HG03575 (cell line): ENCODE data around the gene LENEP.

Experiments used
- ATAC-seq: cut with Tn5 transposase; IDR thresholded peaks from one replicate; pipeline ENCODE4 v1.9.1; 2021; ENCODE audit not compliant: unreplicated experiment, insufficient number of reproducible peaks, low FRiP score; ENCODE audit errors: extremely low read depth

LENEP gene

DNA sequence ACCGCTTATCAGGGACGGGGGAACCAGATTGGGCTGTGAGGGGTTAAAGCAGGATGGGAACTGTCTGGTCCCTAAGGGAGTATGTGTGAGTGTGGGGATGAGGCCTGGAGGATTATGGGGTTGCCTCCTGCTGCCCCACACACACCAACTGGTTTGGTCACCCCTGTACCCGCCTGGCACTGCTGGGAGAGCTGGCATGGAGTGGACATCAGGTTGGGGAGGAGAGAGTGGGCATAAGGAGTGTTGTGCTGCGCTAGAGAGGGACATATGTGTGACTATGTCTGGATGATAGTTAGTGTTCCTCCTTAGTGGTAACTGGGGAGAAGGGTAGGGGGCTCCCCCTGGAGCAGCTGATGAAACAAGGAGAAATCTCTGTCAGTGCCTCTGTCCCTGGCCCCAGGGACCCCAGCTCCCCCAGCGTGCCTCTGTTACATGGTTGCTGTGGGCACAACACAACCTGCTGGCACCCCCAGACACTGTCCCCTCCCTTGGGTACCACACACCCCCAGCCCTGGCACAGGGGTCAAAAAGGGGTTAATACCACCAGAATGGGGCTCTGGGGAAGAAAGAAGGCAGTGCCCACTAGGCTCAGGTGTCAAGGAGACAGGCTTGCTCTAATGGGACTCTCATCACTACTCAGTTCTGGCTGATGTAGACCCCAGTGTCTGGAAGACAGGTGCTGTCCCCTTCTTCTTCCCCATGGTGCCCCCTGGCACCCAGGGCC lies 11.1 kb downstream of the LENEP start:
- no peak for ATAC-seq

DNA sequence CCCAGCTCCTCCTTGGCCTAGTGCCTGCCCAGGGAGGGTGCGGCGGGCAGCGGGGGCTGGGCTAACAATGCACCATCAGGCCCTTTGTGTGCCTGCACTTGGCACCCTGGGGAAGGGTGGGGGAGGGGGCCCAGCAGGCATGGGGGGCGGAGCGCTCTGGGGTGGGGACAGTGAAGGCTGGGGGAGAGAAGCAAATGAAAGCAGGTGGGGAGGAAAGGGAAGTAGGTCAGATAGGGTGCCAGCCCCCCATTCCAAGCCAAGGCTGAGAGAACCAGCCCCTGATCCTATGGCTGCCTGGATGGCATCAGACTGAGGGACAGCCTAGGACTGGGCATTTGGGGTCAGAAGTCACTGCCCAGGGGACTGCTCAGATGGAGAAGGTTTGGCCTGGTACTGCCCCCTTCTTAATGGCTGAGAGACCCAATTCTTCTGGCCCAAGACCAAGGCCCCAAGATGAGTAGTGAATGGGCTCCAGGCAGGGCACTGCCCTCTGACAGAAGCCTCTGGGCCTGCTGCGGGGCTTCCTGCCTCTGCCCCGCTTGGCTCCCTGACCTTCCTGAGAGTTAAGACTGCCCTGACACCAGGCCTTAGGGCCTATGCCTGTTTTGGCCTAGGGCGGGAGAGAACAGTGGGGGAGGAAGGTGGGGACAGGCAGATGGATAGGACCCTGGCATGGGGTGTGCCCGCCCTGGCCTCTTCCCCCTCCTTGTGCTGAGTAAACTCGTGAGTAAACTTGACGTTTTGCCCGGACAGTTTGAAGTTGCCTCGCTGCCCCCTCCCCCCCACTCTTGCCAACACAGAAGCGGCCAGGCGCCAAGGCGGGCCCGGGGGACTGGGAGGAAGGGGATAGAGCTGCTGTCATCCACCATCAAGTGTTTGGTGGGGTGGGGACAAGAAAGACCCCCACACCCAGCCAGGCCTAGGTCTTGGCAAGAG lies 12.0 kb downstream of the LENEP start:
- ATAC-seq, result no peak

DNA sequence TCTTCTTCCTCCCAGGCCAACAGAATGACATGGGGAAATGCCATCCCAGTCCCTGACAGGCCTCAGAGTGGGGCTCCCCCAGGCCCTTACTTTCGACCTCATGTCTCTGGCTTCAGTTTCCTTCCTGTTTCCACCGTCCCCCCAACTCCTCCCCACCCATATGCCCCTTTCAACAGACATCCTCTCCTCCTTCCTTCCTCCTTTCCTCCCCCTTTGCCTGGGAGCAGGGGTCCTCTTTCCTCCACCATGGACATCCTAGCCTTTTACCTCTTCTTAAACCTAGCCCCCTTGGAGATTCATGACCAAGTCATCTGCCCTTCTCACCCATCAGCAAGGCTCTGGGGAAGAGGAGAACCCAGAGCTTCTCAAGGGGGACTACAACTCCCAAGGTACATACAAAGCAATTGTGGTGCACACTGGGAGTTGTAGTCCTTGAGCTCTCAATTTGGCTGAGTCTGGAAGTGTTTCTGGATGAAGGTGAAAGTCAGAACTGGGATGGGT lies 13.3 kb downstream of the LENEP start:
- no peak for ATAC-seq

DNA sequence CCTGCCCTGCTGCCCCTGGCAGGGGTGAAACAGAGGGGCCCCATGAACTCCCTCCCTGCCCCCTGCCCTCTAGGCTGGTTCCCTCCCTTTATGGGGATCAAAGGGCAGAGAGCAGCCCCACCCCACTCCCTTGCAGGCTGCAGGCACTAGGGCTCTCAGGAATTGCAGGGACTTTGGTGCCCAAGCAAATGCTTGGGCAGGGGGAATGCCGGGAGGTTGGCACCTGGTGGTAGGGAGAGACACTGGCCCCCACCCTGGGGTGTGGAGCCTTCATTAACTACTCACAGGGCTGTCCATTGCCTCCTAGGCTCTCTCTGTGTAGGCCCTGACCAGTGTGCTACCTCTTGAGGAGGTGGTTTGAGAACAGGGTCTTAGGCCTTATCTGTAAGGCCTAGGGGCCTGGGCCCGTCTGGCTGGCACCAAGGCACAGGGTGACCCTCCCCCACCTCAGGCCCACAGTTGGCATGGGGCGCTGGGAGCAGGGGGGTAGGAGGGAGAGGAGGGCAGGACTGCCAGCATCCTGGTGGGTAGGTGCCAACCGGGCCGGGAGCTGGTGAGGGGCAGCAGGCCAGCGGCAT lies 14.0 kb downstream of the LENEP start:
- ATAC-seq, result no peak

DNA sequence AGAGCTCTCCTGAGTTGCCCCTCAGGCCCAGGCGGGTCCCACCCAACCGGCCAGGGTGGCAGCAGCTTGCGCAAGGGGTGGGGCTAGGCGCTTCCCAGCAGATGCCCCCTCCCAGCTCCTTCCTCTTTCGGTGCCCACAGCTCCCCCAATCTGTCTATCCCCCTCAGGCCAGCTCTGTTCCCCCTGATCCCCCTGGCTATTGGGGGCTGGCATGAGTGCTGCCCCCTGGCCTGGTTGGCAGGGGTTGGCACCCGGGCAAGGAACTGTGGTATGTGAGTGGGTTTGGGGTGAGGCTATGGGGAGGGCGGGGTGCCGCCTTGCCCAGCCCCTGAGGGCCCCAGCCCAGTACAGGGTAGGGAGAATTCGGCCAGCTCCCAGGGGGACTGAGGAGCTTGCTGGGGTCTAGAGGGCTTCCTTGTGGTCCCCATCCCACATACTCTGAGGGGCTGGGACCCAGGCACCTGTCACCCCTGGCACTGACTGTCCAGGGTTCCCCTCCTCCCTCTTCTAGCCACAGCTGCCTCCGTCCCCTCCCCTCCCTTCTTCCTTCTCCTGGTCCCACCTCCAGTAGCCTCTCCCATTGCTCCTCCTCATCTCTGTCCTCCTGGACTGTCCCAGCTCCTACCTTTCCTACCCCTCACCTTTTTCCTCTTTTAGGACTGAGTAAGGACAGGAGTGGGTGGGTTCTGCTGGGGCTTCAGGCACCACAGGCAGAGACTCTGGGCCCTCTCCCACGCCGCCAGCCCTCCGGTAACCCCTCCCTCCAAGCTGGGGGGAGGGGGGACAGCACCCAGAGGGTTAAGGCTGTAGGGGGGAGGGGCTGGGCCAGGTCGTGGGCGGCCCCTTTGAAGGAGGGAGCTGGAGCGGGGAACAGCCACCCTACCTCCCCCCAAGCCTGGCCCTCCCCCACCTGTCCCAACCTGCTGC lies 14.9 kb downstream of the LENEP start:
- no peak for ATAC-seq

DNA sequence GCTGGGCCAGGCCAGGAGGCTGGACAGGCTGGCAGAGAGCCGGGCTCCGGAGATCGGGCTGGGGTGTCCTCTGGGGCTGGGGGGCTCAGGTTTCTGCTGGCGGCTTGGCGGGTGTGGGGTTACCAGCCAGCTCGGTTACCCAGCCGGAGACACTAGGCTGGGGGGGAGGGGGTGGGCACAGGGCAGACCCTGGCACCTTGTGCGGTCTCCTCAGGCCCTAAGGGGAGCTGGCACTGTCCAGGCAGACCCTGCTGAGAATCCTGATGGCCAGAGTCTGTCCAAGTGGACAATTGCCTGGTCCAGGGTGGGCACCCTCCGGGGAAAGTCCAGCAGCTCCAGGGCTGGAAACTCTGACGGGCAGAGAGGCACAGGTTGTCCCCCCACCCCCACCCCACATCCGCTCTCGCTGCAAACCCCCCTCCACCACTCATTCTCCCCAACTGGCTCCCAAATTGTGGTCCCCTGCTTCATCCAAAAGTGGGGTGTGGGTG lies 15.9 kb downstream of the LENEP start:
- no peak for ATAC-seq

DNA sequence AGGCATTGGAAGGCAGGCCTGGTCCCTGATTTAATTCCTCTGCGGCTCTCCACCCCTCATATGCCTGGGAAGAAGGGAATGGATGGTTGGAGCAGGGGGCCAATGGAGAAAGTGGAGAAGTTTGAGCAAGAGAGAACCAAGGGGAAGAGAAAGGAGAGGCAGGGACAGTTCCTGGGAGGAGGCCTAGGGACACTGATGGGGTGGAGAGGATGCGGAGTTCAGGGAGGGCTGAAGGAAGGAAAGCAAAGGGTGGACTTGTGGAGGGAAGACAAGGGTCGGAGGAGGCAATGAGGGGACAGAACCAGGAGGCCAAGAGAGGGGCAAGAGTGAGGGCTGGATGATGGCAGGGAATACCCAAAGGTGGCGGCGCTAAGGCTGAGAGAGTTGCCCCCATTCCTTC lies 16.4 kb downstream of the LENEP start:
- no peak for ATAC-seq

DNA sequence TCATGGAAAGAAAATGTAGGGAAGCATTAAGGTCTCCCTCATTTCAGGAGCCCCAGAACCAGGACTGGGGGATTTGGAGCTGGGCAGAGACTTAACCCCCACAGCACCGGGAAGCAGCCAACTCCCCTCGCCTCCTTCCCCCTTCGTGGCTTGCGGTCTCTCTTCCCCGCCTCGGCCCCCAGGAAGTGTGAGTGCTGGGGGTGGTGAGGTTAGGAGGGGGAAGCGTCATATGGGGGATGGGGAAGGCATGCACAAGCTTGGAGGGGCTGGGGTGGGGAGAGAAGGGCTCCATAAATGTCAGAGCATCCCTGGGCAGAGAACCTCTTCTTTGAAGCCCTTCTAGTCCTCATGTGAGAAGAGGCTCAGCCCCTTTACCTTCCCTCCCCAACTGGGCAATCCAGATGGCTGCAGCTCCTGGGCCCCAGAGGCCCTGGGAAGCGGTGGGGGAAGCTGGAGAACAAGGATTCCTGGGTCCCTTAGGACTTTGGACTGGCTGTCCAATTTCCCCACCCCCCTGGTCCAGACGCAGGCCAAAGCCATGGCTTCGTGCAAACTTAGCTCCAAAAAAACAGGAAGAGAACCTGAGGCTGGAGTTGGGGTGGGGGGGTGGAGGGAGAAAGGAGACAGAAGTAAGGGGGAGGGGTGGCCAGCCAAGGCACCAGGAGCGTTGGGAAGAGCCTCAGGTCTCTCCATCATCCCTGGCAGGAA lies 17.0 kb downstream of the LENEP start:
- no peak for ATAC-seq

DNA sequence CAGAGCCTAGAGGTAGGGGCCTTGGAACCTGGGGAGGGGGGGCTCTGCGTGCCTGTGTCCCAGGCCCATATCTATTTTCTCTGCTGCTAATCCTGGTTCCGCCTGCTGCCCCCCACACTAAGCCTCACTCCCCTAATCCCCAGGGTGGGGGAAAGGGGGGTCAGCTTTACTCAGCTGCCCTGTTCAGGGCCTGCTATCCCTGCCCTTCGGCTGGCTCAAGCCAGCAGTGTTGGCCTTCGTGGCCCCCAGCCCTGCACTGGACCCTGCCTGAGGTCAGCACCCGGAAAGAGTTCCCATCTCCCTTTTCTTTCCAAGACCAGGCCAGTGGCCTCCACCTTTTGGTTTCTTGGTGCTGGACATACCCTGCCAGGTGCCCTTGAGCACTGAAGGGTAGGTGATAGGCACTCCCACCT lies 17.6 kb downstream of the LENEP start:
- ATAC-seq, result no peak

DNA sequence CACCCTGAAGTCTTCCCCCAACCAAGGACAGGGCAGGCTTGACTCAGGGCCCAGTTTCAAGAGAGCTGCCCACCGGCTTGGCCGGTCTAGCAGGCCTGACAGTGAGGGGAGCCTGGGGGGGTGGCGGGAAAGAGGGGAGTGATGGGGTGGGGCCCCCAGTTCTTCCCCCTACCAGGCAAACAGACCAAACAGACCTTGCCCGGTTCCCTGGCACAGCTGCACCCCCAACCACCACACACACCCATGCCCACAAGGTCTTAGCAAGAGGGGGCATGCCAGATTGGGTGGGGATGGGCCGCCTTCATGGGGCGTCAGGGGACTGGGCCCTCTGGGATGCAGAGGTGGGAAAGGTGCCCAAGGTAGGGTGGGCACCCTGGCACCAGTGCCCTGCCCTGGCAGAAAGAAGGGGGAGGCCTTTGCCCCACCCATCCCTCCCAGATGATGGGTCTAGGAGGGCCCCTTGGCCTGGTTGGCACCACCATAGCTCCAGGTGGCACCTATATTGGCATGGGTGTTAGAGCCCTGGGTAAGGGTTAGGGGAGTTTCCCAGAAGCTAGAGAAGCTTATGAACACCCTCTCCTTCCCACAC lies 18.1 kb downstream of the LENEP start:
- no peak for ATAC-seq

DNA sequence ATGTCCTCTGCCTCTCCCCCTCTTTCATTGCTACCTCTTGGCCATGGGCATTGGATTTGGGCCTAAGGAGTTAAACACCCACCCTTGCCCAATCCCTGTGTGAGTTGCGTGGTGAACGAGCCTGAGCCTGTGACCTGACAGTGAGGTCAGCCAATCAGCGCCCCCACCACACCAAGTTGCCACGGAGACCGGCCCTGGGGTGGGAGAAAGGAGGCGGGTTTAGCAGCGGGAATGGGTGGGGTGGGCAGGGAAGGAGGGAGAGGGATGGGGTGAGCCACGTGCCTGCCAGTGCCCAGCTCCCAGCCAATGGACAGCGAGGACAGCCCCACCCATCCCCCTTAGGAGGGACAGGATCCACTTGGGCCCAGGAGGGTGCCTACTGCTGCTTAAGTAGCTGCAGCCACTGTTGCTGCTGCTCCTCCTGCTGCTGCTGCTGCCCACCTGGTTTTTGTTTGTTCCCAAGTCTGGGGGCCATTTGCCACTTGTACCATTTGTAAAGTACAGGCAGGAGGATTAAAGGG lies 18.7 kb downstream of the LENEP start:
- ATAC-seq, result no peak

DNA sequence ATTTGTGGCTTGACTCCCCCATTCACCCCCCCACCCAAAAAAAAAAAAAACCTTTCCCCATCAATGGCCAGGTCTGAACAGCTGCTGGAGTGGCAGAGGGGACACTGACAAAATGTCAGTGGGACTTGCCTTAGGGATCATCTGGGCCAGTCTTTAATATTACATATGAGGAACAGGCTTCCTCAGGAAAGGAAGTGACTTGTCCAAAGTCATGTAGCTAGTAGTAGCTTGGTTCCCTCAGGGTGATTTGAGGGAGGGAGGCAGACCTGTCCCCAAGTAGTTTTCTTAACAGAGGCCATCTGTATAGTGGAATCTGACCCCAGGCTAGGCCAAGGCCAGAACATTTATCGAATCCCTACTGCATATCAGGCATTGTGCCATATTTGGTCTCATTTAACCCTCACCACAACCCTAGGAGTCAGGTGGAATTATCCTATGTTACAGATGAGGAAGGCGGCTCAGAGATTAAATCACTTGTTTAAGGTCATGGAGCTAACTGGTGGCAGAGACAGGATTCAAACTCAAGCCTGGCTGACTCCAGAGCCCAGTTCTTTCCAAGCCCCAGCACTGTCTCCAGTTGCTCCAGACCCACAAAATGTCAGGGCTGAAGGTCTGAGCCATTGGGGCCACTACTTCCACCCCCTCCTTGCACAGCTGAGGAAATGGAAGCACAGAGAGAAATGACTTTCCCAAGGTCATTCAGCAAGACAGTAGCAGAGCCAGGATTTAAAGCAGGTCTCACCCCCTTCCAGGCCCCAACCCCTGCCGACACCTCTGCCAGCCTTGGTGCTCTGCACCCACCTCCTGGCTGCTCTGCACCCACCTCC lies 19.6 kb downstream of the LENEP start:
- ATAC-seq, result no peak

DNA sequence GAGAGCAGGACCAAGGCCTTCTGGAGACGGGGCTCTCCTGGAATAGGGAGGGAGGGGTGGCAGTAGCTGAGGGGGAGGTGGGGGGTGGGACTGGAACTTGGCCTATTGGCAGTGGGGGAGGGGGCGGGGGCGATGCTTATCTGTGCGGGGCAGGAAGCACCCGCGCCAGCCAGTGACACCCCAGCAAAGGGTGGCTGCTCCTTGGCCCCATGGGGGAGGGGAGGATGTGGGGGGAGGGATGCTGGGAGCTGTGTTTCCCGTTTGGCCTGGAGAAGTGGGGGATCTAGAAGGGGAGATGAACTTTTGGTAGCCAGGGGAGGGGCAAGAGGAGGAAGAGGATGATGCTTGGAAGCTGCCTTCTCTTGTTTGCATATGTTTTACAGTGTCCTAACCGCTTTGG lies 20.2 kb downstream of the LENEP start:
- no peak for ATAC-seq

DNA sequence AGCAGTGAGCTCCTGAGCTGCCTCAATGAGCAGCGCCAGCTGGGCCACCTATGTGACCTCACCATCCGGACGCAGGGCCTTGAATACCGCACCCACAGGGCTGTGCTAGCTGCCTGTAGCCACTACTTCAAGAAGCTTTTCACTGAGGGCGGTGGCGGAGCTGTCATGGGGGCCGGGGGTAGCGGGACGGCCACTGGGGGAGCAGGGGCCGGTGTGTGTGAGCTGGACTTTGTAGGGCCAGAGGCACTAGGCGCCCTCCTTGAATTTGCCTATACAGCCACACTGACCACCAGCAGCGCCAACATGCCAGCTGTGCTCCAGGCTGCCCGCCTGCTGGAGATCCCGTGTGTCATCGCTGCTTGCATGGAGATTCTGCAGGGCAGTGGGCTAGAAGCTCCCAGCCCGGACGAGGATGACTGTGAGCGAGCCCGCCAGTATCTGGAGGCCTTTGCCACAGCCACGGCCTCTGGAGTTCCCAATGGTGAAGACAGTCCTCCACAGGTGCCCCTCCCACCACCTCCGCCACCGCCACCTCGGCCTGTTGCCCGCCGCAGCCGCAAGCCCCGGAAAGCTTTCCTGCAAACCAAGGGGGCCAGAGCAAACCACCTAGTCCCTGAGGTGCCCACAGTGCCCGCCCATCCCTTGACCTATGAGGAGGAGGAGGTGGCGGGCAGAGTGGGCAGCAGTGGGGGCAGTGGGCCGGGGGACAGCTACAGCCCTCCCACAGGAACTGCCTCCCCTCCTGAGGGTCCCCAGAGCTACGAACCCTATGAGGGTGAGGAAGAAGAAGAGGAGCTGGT lies 21.5 kb downstream of the LENEP start:
- ATAC-seq, result no peak

DNA sequence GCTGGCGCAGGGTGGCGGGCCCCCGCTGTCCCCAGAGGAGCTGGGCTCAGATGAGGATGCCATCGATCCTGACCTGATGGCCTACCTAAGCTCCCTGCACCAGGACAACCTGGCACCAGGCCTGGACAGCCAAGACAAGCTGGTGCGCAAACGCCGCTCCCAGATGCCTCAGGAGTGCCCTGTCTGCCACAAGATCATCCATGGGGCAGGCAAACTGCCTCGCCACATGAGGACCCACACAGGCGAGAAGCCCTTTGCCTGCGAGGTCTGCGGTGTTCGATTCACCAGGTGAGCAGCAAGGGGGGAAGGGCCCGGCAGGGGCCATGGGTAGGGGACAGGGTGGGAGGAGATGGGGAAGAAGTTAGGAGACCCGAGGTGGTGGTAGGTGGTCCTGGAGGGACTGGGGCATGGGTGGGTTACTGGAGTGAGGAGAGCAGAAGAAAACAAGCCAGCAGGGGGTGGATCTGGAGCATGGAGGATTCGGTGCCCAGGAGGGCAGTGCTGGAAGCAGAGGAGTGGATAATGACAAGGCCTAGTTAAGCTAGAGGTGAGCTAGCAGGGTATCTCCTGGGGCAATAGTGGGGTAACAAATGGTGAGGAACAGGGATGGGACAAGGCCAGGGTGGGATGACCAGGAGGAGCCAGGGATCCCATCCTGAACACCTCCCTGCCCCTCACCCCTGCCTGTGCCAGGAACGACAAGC lies 22.3 kb downstream of the LENEP start:
- no peak for ATAC-seq
